ENCODE measurements around the gene MRPL10. TPM values are rescaled to one million over a fixed set of nuclear protein-coding genes. Genes with fewer than 3 reads are reported as not detected.

Gene MRPL10
- total RNA-seq, 1 experiment from 2014 or later = 49.3 TPM

Other genes starting within 250 kb of the MRPL10 start
- gene KPNB1, start 181.6 kb downstream of the MRPL10 start, total RNA-seq (2022) = 522 and 609 TPM in 2 replicates
- 0.40 and 1.5 TPM in 2 replicates for gene TBKBP1, start 137.4 kb downstream of the MRPL10 start, total RNA-seq (2022)
- not detected in 2 replicates for gene TBX21, start 98.3 kb downstream of the MRPL10 start, total RNA-seq (2022)
- 4.3 and 4.7 TPM in 2 replicates for gene OSBPL7, start 9.7 kb downstream of the MRPL10 start, total RNA-seq (2022)
- 1.2 and 1.4 TPM in 2 replicates for gene LRRC46, start 129 bp upstream of the MRPL10 start, total RNA-seq (2022)
- gene SCRN2, start 9.7 kb upstream of the MRPL10 start, total RNA-seq (2022) = 15.7 and 16.2 TPM in 2 replicates
- gene SP6, start 19.6 kb upstream of the MRPL10 start, total RNA-seq (2022) = 1.2 and 1.5 TPM in 2 replicates
- 11.9 and 15.1 TPM in 2 replicates for gene SP2, start 64.7 kb upstream of the MRPL10 start, total RNA-seq (2022)
- 56.8 and 58.4 TPM in 2 replicates for gene PNPO, start 110.0 kb upstream of the MRPL10 start, total RNA-seq (2022)
- gene PRR15L, start 126.3 kb upstream of the MRPL10 start, total RNA-seq (2022) = not detected in 2 replicates
- gene CDK5RAP3, start 139.6 kb upstream of the MRPL10 start, total RNA-seq (2022) = 132 and 149 TPM in 2 replicates
- gene COPZ2, start 206.3 kb upstream of the MRPL10 start, total RNA-seq (2022) = 2.5 TPM in 1 of 2 replicates, not detected in the other
- 235 and 315 TPM in 2 replicates for gene NFE2L1, start 216.8 kb upstream of the MRPL10 start, total RNA-seq (2022)